ENCODE results near the gene OSBPL6.
"Not testable (repeated sequence)": the region's sequence is repeated elsewhere in the genome, so short reads cannot be mapped to it uniquely, and the experiment has no call there.

The OSBPL6 gene

DNA sequence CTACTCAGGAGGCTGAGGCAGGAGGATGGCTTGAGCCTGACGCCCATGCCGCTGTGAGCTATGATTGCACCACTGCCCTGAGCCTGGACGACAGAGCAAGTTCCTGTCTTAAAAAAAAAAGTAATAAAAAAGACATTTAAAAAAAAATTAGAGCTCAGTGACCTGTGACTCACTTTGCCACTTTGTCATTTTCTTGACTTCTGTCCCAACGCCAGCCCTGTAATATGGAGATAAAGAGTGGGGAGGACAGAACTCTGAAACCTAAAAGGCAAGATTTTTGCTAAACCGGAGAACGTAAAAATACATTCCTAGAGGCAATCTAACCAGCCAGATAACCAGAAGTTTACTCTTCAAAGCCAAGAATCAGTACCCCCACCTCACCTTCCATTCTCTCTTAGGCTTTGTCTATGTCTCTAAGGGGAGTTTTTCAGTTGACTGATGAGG is 207.7 kb downstream of the OSBPL6 start:
- DNase-seq (ENCODE audit: low read depth): no peak

- DNase-seq (ENCODE audit: low read depth): no peak
Observed at GRCh38 chr2:178403671-178404306, 209.5 kb downstream of the OSBPL6 start.

- DNase-seq (ENCODE audit: low read depth): no peak
Observed at GRCh38 chr2:178404368-178404767, 210.1 kb downstream of the OSBPL6 start.

DNA sequence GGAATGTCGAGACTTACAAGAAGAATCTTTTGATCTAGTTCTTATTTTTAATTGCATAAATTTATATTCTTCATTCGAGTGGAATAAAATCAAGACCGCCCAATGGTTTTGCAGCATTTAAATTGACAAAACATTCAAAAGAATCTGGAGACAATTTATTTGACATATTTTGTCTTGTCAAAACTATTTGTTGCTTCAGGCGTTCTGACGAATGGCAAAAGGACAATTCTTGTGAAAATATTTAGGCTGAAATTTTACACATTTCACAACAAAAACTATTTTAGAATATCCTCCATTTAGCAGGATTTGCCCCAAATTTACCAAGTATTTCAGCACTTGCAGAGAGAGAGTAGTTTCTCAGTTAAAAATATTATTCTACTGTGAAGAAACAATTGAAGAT is 214.9 kb downstream of the OSBPL6 start:
- no peak for DNase-seq (ENCODE audit: low read depth)

DNA sequence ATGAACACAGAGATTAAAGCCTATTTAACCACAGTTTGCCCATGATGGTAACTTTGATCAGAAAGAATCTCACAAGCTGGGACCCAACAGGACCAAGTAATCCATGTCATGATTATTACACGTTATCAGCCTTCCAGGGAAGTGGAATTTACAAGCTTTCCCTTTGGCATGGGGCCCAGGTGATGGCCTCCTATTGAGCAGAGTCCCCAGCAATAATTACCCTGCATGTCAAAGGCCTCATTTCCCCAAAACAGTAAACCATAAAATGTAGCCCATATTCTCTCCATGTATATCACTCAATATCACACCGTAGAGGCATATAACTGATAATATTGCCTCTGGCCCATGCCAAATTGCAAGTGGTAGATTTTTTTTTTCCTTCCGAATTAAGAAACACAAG is 217.7 kb downstream of the OSBPL6 start:
- DNase-seq (ENCODE audit: low read depth): no peak

GRCh38 chr2:178412453-178412852 is 218.1 kb downstream of the OSBPL6 start:
- DNase-seq (ENCODE audit: low read depth): not testable (repeated sequence)

GRCh38 chr2:178413472-178414265 is 219.4 kb downstream of the OSBPL6 start:
- DNase-seq (ENCODE audit: low read depth): peak; percentile 62

- peak; percentile 68 for DNase-seq (ENCODE audit: low read depth)
Observed at GRCh38 chr2:178414266-178415247, 220.2 kb downstream of the OSBPL6 start.

DNA sequence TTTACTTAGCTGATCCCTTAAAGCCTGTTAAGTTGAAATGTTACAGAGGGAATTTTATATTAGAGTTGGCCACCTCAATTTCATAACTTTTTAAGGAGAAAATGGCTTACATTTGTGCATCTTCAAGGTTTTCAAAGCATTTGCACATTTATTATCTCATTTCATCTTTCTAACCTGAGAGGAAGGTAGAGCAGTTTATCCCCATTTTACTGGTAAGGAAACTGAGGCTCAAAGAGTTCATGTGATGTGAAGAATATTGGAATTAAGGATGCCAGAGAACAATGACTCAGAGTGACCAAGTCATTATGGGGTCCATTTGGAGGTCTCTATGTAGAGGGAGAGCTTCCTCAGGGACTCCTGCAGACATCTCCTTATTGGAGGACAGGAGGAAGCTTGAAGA is 221.7 kb downstream of the OSBPL6 start:
- DNase-seq (ENCODE audit: low read depth): no peak

GRCh38 chr2:178417916-178418315 is 223.6 kb downstream of the OSBPL6 start:
- no peak for DNase-seq (ENCODE audit: low read depth)

GRCh38 chr2:178418426-178418825 is 224.1 kb downstream of the OSBPL6 start:
- DNase-seq (ENCODE audit: low read depth): no peak

DNA sequence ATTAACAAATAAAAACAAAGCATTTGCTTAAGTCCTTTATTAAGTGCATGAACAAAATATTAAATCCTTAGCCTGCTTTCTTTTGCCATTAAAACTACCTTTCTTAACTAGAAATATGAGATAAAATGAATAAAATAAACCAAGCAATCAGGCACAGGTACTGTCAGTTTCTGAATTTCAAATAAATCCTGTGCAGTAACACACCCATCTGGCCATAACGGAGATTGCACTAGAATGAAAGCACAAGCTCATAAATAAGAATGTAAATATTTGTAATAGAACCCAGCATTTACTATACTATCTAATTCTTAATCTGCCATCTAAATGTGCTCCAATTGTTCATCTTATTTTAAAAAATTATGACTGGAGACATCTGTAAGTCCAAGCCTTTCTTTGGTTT is 224.8 kb downstream of the OSBPL6 start:
- DNase-seq (ENCODE audit: low read depth): no peak

GRCh38 chr2:178420463-178420999 is 226.2 kb downstream of the OSBPL6 start:
- no peak for DNase-seq (ENCODE audit: low read depth)

- no peak for DNase-seq (ENCODE audit: low read depth)
Observed at GRCh38 chr2:178422097-178422496, 227.8 kb downstream of the OSBPL6 start.

- DNase-seq (ENCODE audit: low read depth): not testable (repeated sequence)
Observed at GRCh38 chr2:178423746-178424145, 229.4 kb downstream of the OSBPL6 start.

- no peak for DNase-seq (ENCODE audit: low read depth)
Observed at GRCh38 chr2:178425255-178425827, 231.0 kb downstream of the OSBPL6 start.

- DNase-seq (ENCODE audit: low read depth): no peak
Observed at GRCh38 chr2:178426388-178426787, 232.1 kb downstream of the OSBPL6 start.

DNA sequence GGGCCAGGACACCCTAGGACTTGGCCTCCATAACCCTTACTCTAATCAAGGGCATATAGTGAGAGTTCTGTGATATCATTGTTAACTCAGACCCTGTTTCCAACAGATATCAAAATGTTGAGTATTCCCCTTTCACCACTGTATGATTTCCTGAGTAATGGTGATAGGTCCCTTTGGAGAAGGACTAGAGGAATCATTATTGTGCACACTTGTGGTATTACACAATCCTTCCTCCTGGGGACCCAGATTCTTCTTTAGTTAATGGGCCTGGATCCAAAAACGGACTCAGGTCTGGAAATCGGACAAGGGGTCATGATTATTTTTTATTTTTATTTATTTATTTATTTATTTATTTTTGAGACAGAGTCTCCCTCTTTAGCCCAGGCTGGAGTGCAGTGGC is 233.1 kb downstream of the OSBPL6 start:
- no peak for DNase-seq (ENCODE audit: low read depth)

DNA sequence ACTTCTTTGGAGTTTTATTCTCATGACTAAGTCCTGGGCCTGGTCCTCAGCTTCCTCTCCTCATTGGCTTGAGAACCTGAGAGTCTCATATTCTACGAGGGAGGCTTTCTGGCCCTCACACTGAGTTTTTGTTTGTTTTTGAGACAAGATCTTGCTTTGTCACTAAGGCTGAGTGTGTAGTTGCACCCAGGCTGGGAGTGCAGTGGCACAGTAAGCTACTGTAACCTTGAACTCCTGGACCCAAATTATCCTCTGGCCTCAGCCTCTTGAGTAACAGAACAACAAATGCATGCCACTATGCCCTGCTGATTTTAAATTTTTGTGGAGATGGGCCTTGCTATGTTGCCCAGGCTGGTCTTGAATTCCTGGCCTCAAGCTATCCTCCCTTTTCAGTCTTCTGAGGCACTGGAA is 234.1 kb downstream of the OSBPL6 start:
- DNase-seq (ENCODE audit: low read depth): no peak

DNA sequence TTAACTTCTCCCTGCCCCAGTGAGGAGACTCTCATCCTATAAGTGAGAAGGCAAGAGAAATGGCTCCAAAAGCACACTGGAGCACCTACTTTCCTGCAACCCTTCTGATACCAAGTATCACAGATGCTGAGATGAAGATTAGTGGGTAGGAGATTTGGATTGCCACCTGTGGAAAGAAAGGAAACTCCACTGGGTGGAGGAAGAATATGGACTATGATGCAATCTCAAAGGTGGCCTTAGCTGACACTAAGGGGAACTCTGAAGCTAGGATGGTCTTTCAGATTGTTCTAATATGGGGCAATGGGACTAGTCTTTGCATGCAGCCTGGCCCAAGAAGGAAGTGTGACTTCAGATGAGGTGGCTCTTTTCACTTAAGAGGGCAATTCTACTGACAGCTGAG is 235.0 kb downstream of the OSBPL6 start:
- no peak for DNase-seq (ENCODE audit: low read depth)

GRCh38 chr2:178436662-178437061 is 242.3 kb downstream of the OSBPL6 start:
- no peak for DNase-seq (ENCODE audit: low read depth)

DNA sequence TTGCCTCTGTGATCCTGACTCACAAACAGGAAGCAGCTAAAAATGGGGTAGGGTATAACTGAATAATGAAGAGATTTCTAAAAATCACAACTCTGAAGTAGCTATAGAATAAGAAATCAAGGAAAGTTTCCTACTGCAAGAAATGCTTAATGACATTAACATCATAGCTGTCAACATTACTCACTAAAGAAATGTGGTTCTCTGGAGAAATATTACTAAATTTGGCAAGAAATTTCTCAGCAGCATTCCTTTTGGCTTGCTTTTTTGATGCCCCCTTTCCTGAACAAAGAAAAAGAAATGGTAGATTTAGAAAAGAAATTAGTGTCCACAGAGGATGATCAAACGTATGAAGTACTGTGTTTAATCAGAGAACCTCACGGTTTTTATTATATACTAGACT is 247.1 kb downstream of the OSBPL6 start:
- DNase-seq (ENCODE audit: low read depth): no peak

All from stimulated activated CD8-positive, alpha-beta memory T cell treated with anti-CD3 and anti-CD28 coated beads, Interleukin-4, amount 100 ng/mL, for 24 hours (primary cell).